Liver (tissue), 9 donors: Measurements from ENCODE around the gene ETV6. TPM values are rescaled to one million over a fixed set of nuclear protein-coding genes. Genes with fewer than 3 reads are reported as not detected.

Experiments
- DNase-seq: peaks from one replicate; pipeline ENCODE4 v3.0.0-alpha.2; 2017; ENCODE audit warnings: low spot score
- H3K27ac ChIP-seq, 2 donors: one replicate each; pipeline ENCODE4 v1.7.0; 2013; ENCODE audit warnings: inconsistent platforms in 2 of 2, low read length in 2 of 2, control low read depth in 1 of 2, low read depth in 1 of 2, mild to moderate bottlenecking in 1 of 2
- H3K27me3 ChIP-seq, 4 donors: one replicate each; pipeline versions ENCODE4 v1.6.1 to v1.7.0; 2013; ENCODE audit warnings: low read length in 3 of 4, inconsistent platforms in 1 of 4, mild to moderate bottlenecking in 1 of 4, moderate library complexity in 1 of 4; ENCODE audit not compliant: control insufficient read depth in 4 of 4, insufficient read depth in 4 of 4
- H3K36me3 ChIP-seq, 4 donors: one replicate each; pipeline versions ENCODE4 v1.6.1 to v1.7.0; 2013; ENCODE audit warnings: low read length in 3 of 4, mild to moderate bottlenecking in 3 of 4, low read depth in 1 of 4, moderate library complexity in 1 of 4; ENCODE audit not compliant: control insufficient read depth in 4 of 4, insufficient read depth in 3 of 4
- H3K4me1 ChIP-seq, 4 donors: one replicate each; pipeline versions ENCODE4 v1.6.1 to v1.7.0; 2013; ENCODE audit warnings: low read length in 3 of 4, mild to moderate bottlenecking in 3 of 4, moderate library complexity in 1 of 4; ENCODE audit not compliant: control insufficient read depth in 4 of 4, insufficient read depth in 4 of 4
- H3K4me3 ChIP-seq, 3 donors: one replicate each; pipeline versions ENCODE4 v1.6.1 to v1.7.0; 2013; ENCODE audit warnings: low read length in 3 of 3, control low read depth in 1 of 3, low read depth in 1 of 3, mild to moderate bottlenecking in 1 of 3
- H3K9ac ChIP-seq, 2 donors: one replicate each; pipeline ENCODE4 v1.7.0; 2013; ENCODE audit warnings: low read length in 2 of 2, mild to moderate bottlenecking in 2 of 2, moderate library complexity in 2 of 2, control low read depth in 1 of 2, low read depth in 1 of 2
- H3K9me3 ChIP-seq, 4 donors: one replicate each; pipeline versions ENCODE4 v1.6.1 to v1.7.0; 2013; ENCODE audit warnings: low read length in 3 of 4; ENCODE audit not compliant: control insufficient read depth in 4 of 4
- ATF3 ChIP-seq: IDR thresholded peaks from 2 replicates; pipeline ENCODE4 v1.6.1; 2016; ENCODE audit warnings: antibody characterized with exemption
- CTCF ChIP-seq: fragments of 150-350 bp; IDR thresholded peaks from 2 replicates; pipeline ENCODE4 v1.5.1; 2017; ENCODE audit warnings: improper control_type of control experiment, low read depth, low read length; ENCODE audit not compliant: missing input control
- EGR1 ChIP-seq, 2 donors: IDR thresholded peaks; 2 replicates each; pipeline ENCODE4 v1.6.1; 2016 to 2018; ENCODE audit warnings: antibody characterized with exemption in 2 of 2, low read depth in 2 of 2
- FOXA1 ChIP-seq: IDR thresholded peaks from 2 replicates; pipeline ENCODE4 v1.6.1; 2016; ENCODE audit warnings: antibody characterized with exemption
- FOXA2 ChIP-seq: IDR thresholded peaks from 2 replicates; pipeline ENCODE4 v1.6.1; 2016; ENCODE audit warnings: antibody characterized with exemption
- GABPA ChIP-seq, 2 donors: IDR thresholded peaks in 1 of 2; conservative IDR thresholded peaks in 1 of 2; 2 replicates each; pipeline ENCODE4 v1.6.1; 2016; ENCODE audit warnings: antibody characterized with exemption in 2 of 2, mild to moderate bottlenecking in 1 of 2, moderate library complexity in 1 of 2
- HNF4G ChIP-seq: IDR thresholded peaks from 2 replicates; pipeline ENCODE4 v1.6.1; 2016; ENCODE audit warnings: antibody characterized with exemption
- MAX ChIP-seq: IDR thresholded peaks from 2 replicates; pipeline ENCODE4 v1.6.1; 2016; ENCODE audit warnings: antibody characterized with exemption
- NR2F2 ChIP-seq: IDR thresholded peaks from 2 replicates; pipeline ENCODE4 v1.6.1; 2016; ENCODE audit warnings: antibody characterized with exemption
- RAD21 ChIP-seq, 2 donors: IDR thresholded peaks; 2 replicates each; pipeline ENCODE4 v1.6.1; 2016; ENCODE audit warnings: antibody characterized with exemption in 2 of 2, mild to moderate bottlenecking in 2 of 2
- REST ChIP-seq: IDR thresholded peaks from 2 replicates; pipeline ENCODE4 v1.6.1; 2016; ENCODE audit warnings: antibody characterized with exemption, mild to moderate bottlenecking
- RXRA ChIP-seq, 2 donors: IDR thresholded peaks; 2 replicates each; pipeline ENCODE4 v1.6.1; 2017 to 2018; ENCODE audit warnings: antibody characterized with exemption in 2 of 2, mild to moderate bottlenecking in 1 of 2
- SP1 ChIP-seq: IDR thresholded peaks from 2 replicates; pipeline ENCODE4 v1.6.1; 2018; ENCODE audit warnings: antibody characterized with exemption, mild to moderate bottlenecking
- TAF1 ChIP-seq: conservative IDR thresholded peaks from 2 replicates; pipeline ENCODE4 v1.6.1; 2016; ENCODE audit warnings: antibody characterized with exemption, mild to moderate bottlenecking
- YY1 ChIP-seq: IDR thresholded peaks from 2 replicates; pipeline ENCODE4 v1.6.1; 2016; ENCODE audit warnings: antibody characterized with exemption, mild to moderate bottlenecking
- WGBS: extraction: QIAGEN DNeasy Blood & Tissue Kit; methylation state at CpG from one replicate; pipeline ENCODE4 v1.1.7; 2013; 5-methylcytosine and 5-hydroxymethylcytosine counted together
- polyA plus RNA-seq, 2 donors: library from polyadenylated mRNA; stranded (reverse) in 1 of 2; unstranded in 1 of 2; fragments of 200-250 nt in 1 of 2; fragments of >200 nt in 1 of 2; fragmentation: Nextera tagmentation in 1 of 2; extraction: Ambion mirVana in 1 of 2; gene quantifications; one replicate each; pipeline versions ENCODE4 v1.2.1 to v1.2.3, GENCODE V29; 2013 to 2015
- total RNA-seq, 2 donors: library from RNA; depleted of rRNA; stranded (reverse); fragments of >200 nt; gene quantifications; one replicate each; pipeline ENCODE4 v1.2.3, GENCODE V29; 2014
- donor health status: healthy.
- donor health status: healthy.
- donor health status: healthy.
- donor health status: healthy.
- donor health status: healthy.

Gene ETV6
- total and polyA plus RNA-seq, 4 donors: 2.0 to 6.2 (median 3.5) TPM

- 79% methylated on average over 18 of the region's 18 CpGs for WGBS
- no peak overlapping the region for H3K27ac ChIP-seq
- DNase-seq: no peak
Measured at GRCh38 chr12:11672256-11673191, 23.1 kb downstream of the ETV6 start.

GRCh38 chr12:11673666-11674461 lies 24.4 kb downstream of the ETV6 start:
- WGBS: 75% methylated on average over 13 of the region's 13 CpGs
- Histone ChIP-seq H3K4me1 (peaks cover 0 to 8% (median 4%) of the 10 kb centered on the region in 4 donors), H3K9me3 (no peaks in the 10 kb centered on the region), H3K36me3 (peaks cover 0 to 2% (median 0%) of the 10 kb centered on the region in 4 donors), H3K27ac (peak overlapping the region in 1 of 2 donors; percentile 7), H3K27me3 (no peaks in the 10 kb centered on the region), H3K4me3 (no peak overlapping the region), H3K9ac (no peak overlapping the region)
- DNase-seq: no peak
- TF ChIP-seq RXRA (IDR thresholded peaks at IDR 0.05) (no peak), FOXA1 (no peak), CTCF (no peak), GABPA (IDR thresholded peaks at IDR 0.05 in 1 of 2, conservative IDR thresholded peaks at IDR 0.05 in 1 of 2) (no peak), FOXA2 (no peak), MAX (peak; percentile 43), TAF1 (no peak), RAD21 (IDR thresholded peaks at IDR 0.05) (peak in 1 of 2 donors; percentile 23), EGR1 (IDR thresholded peaks at IDR 0.05; ENCODE audit: low read depth in 2 of 2) (no peak), NR2F2 (peak; percentile 90)

More at GRCh38 chr12:11672256-11673191, 23.1 kb downstream of the ETV6 start:
- no peak for TF ChIP-seq FOXA2
- TF ChIP-seq GABPA (IDR thresholded peaks at IDR 0.05 in 1 of 2, conservative IDR thresholded peaks at IDR 0.05 in 1 of 2): no peak
- TF ChIP-seq YY1: no peak
- TF ChIP-seq EGR1 (IDR thresholded peaks at IDR 0.05; ENCODE audit: low read depth in 2 of 2): no peak
- TF ChIP-seq NR2F2: peak; percentile 34
- H3K9me3 ChIP-seq: no peaks in the 10 kb centered on the region
- H3K36me3 ChIP-seq: no peaks in the 10 kb centered on the region
- peaks cover 0 to 12% (median 8%) of the 10 kb centered on the region in 4 donors for H3K4me1 ChIP-seq
- no peak overlapping the region for H3K9ac ChIP-seq
- H3K4me3 ChIP-seq: no peak overlapping the region
- H3K27me3 ChIP-seq: no peaks in the 10 kb centered on the region

- no peak for DNase-seq
- Histone ChIP-seq H3K4me1 (peaks cover 0 to 6% (median 4%) of the 10 kb centered on the region in 4 donors), H3K27me3 (no peaks in the 10 kb centered on the region), H3K9ac (no peak overlapping the region), H3K36me3 (peaks cover 0 to 2% (median 0%) of the 10 kb centered on the region in 4 donors), H3K27ac (no peak overlapping the region), H3K4me3 (no peak overlapping the region), H3K9me3 (no peaks in the 10 kb centered on the region)
- TF ChIP-seq ATF3 (no peak), SP1 (no peak), HNF4G (no peak), YY1 (no peak), CTCF (no peak), REST (no peak)
- 97% methylated on average over 4 of the region's 4 CpGs for WGBS
Measured at GRCh38 chr12:11674894-11675390, 25.5 kb downstream of the ETV6 start.
